A673 (cell line): ENCODE data around the gene TRIM56.

ENCODE experiments used
- CTCF ChIP-seq: fragments of 300-800, 200-600 bp; sonication (generic); conservative IDR thresholded peaks from 2 replicates; pipeline ENCODE4 v1.5.1; 2017; ENCODE audit warnings: low read depth, mild to moderate bottlenecking, antibody characterized with exemption, low read length, moderate library complexity, mixed read lengths
- EZH2 ChIP-seq: fragments of 200-600 bp; sonication (generic); IDR thresholded peaks from 2 replicates; pipeline ENCODE4 v1.6.1; 2017; ENCODE audit warnings: borderline replicate concordance, low read depth, mild to moderate bottlenecking, mixed read lengths, antibody characterized with exemption, low read length; ENCODE audit not compliant: poor library complexity, severe bottlenecking

GRCh38 chr7:101108961-101109360 is 23.7 kb downstream of the TRIM56 start:
- TF ChIP-seq CTCF (no peak), EZH2 (no peak)
